GM18498 (cell line): ENCODE measurements around the gene ITGB3.

Experiments used
- ATAC-seq: cut with Tn5 transposase; IDR thresholded peaks from one replicate; pipeline ENCODE4 v1.9.1; 2021; ENCODE audit warnings: mild to moderate bottlenecking, moderate library complexity; ENCODE audit not compliant: unreplicated experiment

Gene ITGB3

DNA sequence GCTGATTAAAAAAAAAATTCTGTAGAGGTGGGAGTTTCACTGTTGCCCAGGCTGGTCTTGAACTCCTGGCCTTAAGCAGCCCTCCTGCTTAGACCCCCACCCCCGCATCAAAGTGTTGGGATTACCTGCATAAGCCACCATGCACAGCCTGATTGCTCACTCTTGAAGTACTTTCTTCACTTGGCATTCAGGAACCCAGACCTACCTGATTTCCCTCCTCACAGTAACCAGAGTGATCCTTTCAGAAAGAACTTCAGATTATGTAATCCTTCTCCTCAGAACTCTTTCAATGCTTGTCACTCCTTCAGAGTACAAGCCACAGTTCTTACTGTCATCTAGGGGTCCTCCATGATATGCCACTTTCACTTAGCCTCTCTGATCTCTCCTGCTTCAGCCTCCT lies 71.5 kb downstream of the ITGB3 start:
- no peak for ATAC-seq

- ATAC-seq, result no peak
Observed at GRCh38 chr17:47330548-47330947, 76.9 kb downstream of the ITGB3 start.

DNA sequence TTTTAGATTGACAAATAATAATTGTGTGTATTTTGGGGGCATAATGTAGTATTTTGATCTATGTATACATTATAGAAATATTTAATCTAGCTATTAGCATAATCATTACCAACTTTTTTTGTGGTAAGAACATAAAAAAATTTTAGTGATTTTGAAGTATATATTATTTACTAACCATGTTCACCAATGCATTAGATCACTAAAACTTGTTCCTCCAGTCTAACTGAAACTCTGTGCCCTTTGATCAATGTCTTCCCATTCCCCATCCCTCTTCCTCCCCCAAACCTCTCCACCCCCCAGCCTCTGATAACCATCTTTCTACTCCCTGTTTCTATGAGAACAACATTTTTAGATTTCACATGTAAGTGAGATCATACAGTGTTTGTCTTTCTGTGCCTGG lies 78.7 kb downstream of the ITGB3 start:
- no peak for ATAC-seq

- ATAC-seq, result no peak
Observed at GRCh38 chr17:47335101-47335936, 81.7 kb downstream of the ITGB3 start.

- no peak for ATAC-seq
Observed at GRCh38 chr17:47338026-47338425, 84.4 kb downstream of the ITGB3 start.

DNA sequence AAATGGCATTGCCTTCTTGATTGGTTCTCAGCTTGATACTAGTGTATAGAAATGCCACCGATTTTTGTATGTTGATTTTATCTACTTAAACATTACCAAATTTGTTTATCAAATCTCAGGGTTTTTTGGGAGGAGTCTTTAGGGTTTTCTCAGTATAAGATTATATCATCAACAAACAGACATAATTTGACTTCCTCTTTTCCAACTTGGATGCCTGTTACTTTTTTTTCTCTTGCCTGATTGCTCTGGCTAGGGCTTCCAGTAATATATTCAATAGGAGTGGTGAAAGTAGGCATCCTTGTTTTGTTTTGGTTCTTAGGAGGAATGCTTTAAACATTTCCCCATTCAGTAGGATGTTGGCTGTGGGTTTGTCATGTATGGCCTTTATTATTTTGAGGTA lies 99.2 kb downstream of the ITGB3 start:
- ATAC-seq, result no peak

- no peak for ATAC-seq
Observed at GRCh38 chr17:47358652-47359051, 105.0 kb downstream of the ITGB3 start.
